HG02763 (cell line): Measurements from ENCODE around the gene ADGRL4.
A peak's percentile ranks its signal among the peaks of the same experiment; 100 is the strongest.
"Not testable (repeated sequence)": the region's sequence is repeated elsewhere in the genome, so short reads cannot be mapped to it uniquely, and the experiment has no call there.

Experiments
- ATAC-seq: cut with Tn5 transposase; IDR thresholded peaks from one replicate; pipeline ENCODE4 v1.9.1; 2021; ENCODE audit warnings: mild to moderate bottlenecking, moderate library complexity; ENCODE audit not compliant: unreplicated experiment

ADGRL4 gene

DNA sequence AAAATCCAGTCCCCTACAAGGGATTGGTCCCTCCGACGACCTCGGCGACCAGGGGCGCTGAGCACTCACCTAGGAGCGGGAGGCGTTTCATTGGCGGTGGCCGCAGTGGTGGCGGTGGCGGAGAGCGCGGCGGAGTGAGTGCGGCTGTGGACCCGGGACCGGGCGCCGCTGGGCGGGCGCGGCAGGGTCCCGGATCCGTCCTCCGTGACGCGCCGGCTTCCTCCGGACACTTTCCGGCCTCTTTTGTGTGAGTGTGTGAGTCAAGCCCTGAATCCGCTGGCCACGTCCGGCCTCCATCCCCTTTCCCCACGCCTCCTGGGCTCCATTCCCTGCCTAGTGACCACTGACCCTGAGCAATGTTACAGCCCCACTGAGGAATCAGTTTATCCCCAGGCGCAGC is at the start of gene ADGRL4:
Gene ADGRL4, minus strand, starts transcription at position 167 of the 400 bp plus-strand sequence. Its CDS starts 76 bp downstream, at position 91.
- no peak for ATAC-seq

DNA sequence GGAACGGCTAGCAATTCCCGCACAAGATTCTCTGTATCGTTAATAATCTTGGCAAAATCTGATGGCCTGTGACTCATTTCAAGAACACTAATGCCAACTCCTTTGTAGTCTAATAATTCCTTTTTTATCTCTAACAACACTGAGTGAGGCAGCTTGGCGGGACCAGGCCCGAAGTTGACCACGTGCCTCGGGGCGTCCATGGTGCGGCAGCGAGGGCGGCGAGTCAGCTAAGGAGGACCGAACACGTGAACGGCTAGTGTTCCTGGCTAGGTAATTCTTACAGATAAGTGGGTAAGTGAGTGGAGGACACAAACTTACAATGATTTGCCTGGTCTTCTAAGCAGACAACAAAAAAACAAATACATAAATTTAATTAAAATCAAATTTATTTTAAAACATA is 49.3 kb upstream of the ADGRL4 start:
- no peak for ATAC-seq

- ATAC-seq = peak; percentile 99
Observed at GRCh38 chr1:79052829-79053449, 46.4 kb upstream of the ADGRL4 start.

- no peak for ATAC-seq
Observed at GRCh38 chr1:79044974-79045650, 38.6 kb upstream of the ADGRL4 start.

DNA sequence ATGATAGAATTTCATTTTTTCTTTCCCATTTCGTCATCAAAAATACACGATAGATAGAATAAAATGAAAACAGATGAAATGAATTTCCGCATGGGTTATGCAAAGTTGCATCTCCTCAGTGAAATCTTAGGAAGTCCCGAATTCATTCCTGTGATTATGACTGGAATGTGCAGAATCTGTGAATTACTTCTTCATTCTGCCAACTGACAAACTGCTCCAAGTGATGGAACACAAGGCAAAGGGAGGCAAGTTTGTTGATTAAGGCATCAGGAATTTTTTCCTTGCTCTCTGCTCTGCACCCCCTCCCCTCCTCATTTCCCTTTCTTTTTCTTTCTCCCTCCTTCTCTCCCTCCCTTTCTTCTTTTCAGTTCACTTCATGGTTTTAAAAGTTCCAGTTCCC is 37.0 kb upstream of the ADGRL4 start:
- no peak for ATAC-seq

DNA sequence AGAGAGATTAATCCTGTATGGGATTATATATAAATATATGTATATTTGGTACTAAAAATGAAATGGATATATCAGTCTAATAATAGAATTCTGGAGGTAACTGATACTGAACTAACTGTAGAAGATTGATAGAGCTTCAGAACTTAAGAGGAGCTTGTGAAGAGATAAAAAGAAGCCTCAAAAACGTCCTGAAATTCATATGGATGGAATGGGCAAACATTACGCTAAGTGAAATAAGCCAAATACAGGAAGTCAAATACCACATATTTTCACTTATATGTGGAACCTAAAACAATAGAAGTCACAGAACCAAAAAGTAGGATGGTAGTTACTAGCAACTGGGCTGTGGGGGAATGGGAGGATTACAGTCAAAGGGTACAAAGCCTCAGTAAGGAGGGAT is 36.0 kb upstream of the ADGRL4 start:
- ATAC-seq = no peak

DNA sequence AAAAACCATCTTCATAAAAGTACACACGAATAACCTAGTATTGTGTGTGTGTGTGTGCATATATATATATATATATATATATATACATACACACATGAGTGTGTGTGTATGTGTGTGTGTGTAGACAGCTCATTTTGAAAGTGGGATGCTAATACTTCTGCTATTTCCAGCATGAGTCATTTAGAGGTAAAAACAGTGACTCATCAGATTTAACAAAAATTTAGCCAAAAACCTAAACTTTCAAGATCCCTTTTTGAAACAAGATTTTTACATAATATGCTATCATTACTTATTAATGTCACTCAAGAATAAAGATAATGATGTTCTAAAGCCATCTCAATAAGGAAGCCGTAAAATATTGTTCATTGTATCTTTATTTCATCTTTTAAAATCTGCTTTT is 35.6 kb upstream of the ADGRL4 start:
- ATAC-seq = peak; percentile 61

DNA sequence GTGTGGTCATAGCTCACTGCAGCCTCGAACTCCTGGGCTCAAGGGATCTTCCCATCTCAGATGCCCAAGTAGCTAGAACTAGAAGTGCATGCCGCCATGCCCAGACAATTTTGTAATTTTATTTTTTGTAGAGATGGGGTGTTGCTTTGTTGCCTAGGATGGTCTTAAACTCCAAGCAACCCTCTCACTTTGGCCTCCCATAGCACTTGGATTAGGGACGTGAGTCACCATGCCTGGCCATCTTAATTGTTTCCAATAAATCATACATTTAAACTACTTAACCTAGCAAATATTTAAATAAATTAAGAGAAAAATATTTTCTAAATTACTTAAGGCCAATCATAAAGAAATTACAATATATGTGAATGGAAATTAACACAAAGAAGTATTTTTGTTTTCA is 35.1 kb upstream of the ADGRL4 start:
- ATAC-seq = no peak

- ATAC-seq = peak; percentile 74
Observed at GRCh38 chr1:79040424-79041082, 34.0 kb upstream of the ADGRL4 start.

DNA sequence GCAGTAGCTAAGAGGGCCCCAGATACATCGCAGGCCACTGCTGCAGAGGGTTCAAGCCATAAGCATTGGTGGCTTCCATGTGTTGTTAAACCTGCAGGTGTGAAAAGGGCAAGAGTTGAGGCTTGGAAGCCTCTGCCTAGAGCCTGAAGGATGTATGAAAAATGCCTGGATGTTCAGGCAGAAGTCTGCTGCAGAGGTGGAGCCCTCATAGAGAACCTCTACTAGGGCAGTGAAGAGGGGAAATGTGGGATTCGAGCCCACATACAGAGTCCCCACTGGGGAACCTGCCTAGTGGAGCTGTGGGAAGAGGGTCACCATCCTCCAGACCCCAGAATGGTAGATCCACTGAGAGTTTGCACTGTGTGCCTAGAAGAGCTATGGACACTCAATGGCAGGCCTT is 30.6 kb upstream of the ADGRL4 start:
- no peak for ATAC-seq

GRCh38 chr1:79012500-79012899 is 6.0 kb upstream of the ADGRL4 start:
- ATAC-seq = no peak

- no peak for ATAC-seq
Observed at GRCh38 chr1:79010589-79010988, 4.1 kb upstream of the ADGRL4 start.

DNA sequence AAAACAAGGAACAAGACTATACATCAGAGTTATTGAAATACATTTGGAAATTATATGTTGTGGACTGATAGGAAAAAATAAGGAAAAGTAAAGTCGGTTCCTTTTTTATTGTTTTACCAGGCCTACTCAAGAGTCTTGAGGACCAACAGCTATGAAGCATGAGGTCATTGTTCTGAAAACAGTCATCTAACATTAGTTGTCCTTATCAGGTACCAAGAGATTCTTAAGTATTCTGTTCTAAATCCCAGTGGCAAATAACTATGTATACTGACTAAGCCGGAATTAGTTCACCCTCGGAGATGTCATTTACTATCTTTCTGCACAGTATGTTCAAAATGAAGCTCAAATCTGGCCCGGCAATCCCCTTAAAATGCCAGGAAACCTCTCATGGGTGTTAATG is 585 bp downstream of the ADGRL4 start:
- ATAC-seq = no peak

DNA sequence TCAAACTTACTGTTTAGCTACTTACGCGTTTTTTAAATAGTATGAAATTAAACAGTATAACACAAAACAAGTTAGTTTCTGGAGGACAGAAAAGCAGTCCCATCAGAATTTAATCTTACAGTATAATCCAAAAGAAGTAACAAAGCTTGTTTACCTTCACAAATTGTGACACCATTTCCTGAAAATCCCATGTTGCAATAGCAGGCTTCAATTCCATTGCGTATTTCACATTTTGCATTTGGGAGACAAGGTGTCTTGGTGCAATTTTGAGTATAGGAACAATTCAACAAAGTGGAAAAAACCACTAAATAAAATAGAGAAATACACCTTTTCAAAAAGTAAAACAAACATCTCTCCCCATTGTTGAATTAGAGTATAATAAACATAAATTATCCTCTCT is 1.6 kb downstream of the ADGRL4 start:
- no peak for ATAC-seq

- no peak for ATAC-seq
Observed at GRCh38 chr1:78996791-78997190, 9.7 kb downstream of the ADGRL4 start.

GRCh38 chr1:78987042-78987441 is 19.5 kb downstream of the ADGRL4 start:
- ATAC-seq = no peak

DNA sequence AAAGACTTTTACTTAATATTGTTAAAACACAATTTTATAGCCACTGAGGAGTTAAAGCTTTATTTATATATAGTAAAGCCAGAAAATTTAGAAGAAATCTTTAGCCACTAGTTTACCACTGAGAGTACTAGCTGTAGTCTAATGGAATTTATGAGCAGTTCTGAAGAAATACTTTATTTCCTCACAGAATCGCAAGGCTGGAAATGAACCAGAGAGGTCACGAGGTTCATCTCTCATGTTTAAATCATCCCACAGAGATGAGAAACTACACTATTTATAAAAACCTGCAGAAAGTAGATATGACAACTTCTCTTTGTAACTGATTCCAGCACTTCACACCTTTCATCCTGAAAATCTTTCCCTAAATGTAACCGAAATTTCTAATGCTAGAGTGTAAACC is 26.0 kb downstream of the ADGRL4 start:
- no peak for ATAC-seq

DNA sequence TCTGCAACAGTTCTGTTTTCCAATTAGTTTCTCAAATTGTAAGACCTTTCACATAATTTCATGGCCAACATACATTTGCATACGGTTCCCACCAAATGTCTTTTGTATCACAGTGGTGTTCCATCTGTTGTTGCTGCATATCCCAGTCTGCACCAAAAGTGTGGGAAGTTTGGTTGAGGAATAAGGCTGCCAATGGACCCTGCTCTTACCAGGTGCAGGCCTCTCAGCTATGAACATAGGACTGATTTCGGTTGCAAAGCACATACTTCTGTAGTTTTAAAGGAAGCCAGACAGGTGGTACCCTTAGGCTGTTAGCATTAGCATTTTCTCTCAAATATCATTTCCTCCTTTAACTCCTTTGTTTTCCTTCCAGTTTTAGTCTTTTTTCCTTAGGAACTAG is 33.8 kb downstream of the ADGRL4 start:
- no peak for ATAC-seq

GRCh38 chr1:78967091-78967490 is 39.4 kb downstream of the ADGRL4 start:
- not testable (repeated sequence) for ATAC-seq

DNA sequence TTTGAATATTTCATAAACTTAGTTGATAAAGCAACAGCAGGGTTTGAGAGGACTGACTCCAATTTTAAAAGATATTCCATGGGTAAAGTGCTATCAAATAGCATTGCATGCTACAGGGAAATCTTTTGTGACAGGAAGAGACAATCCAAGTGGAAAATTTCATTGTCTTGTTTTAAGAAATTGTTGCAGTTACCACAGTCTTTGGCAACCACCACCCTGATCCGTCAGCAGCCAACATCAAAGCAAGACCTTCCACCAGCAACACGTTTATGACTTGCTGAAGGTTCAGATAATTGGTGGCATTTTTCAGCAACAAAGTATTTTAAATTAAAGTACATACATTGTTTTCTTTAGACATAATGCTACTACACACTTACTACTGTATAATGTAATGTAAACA is 47.8 kb downstream of the ADGRL4 start:
- no peak for ATAC-seq

GRCh38 chr1:78950826-78951225 is 55.7 kb downstream of the ADGRL4 start:
- ATAC-seq = no peak

DNA sequence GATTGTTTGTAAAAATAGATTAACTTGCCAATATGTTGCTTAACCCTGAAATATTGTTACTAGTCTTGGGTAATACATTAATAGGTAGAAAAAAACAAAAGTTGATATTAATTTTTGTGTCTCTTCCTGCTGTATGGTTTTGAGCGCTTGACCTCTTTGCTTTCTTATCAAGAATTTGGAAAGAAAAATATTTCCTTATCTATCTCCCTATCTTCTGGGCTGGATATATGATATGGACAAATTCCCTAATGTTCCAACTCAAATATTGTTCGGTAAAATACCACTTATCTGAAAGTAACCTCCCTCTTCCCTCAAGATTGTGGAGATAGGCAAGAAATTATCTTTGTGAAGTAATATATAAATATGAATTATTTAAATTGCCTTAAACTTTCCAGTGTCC is 57.3 kb downstream of the ADGRL4 start:
- no peak for ATAC-seq
